Kidney epithelial cell (primary cell): Measurements from ENCODE around the gene ALG12. TPM values are rescaled to one million over a fixed set of nuclear protein-coding genes. Genes with fewer than 3 reads are reported as not detected.

Experiments
- DNase-seq: peaks from one replicate; pipeline ENCODE4 v3.0.0-alpha.2; 2010; ENCODE audit warnings: low read depth
- H3K27me3 ChIP-seq: 2 replicates; pipeline ENCODE4 v1.6.0; 2011; ENCODE audit warnings: low read length; ENCODE audit not compliant: control insufficient read depth, insufficient read depth
- H3K36me3 ChIP-seq: 2 replicates; pipeline ENCODE4 v1.5.1; 2011; ENCODE audit warnings: low read length; ENCODE audit not compliant: control insufficient read depth, insufficient read depth
- H3K4me3 ChIP-seq: 2 replicates; pipeline ENCODE4 v1.5.1; 2011; ENCODE audit warnings: low read depth, mild to moderate bottlenecking, control low read depth, low read length
- total RNA-seq: library from RNA; depleted of rRNA; stranded (reverse); fragments of >200 nt; gene quantifications from 2 replicates; pipeline ENCODE4 v1.2.3, GENCODE V29; 2015
- TF ChIP-seq, protein P1 (sequence below): IDR thresholded peaks from 2 replicates; pipeline ENCODE4 v1.5.1; 2011; ENCODE audit warnings: mild to moderate bottlenecking, moderate library complexity, low read length, control low read depth, inconsistent platforms; ENCODE audit not compliant: insufficient read depth, poor library complexity, severe bottlenecking

ALG12 gene
- total RNA-seq, 1 donor from 2014 or later: 24.3 TPM

DNA sequence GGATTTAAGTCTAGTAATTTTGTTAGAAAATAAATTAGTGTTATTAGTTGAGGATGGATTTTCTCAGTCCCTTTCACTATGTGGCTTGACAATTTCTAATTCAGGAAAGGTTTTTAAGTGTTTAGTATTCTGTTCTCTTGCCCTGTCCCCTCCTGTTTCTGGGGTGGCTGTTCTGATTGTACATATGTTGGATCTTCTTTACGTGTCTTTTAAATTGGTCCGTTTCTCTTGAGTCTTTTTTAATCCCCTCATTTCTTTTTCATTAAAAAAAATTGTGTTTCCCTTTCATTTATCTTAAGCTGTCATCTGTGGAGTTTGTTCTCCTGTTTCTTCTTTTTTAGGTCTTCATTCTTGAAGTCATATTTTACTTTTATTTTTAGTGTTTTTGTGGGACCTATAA is 52.1 kb downstream of the ALG12 start:
- Histone ChIP-seq H3K4me3 (no peak overlapping the region), H3K27me3 (no peaks in the 10 kb centered on the region), H3K36me3 (no peaks in the 10 kb centered on the region)
- DNase-seq: no peak
- TF ChIP-seq, protein P1, sequence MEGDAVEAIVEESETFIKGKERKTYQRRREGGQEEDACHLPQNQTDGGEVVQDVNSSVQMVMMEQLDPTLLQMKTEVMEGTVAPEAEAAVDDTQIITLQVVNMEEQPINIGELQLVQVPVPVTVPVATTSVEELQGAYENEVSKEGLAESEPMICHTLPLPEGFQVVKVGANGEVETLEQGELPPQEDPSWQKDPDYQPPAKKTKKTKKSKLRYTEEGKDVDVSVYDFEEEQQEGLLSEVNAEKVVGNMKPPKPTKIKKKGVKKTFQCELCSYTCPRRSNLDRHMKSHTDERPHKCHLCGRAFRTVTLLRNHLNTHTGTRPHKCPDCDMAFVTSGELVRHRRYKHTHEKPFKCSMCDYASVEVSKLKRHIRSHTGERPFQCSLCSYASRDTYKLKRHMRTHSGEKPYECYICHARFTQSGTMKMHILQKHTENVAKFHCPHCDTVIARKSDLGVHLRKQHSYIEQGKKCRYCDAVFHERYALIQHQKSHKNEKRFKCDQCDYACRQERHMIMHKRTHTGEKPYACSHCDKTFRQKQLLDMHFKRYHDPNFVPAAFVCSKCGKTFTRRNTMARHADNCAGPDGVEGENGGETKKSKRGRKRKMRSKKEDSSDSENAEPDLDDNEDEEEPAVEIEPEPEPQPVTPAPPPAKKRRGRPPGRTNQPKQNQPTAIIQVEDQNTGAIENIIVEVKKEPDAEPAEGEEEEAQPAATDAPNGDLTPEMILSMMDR: no peak

GRCh38 chr22:49865156-49865555 is 53.1 kb downstream of the ALG12 start:
- Histone ChIP-seq H3K27me3 (no peaks in the 10 kb centered on the region), H3K36me3 (no peaks in the 10 kb centered on the region), H3K4me3 (no peak overlapping the region)
- no peak for DNase-seq
- TF ChIP-seq, protein P1: no peak

DNA sequence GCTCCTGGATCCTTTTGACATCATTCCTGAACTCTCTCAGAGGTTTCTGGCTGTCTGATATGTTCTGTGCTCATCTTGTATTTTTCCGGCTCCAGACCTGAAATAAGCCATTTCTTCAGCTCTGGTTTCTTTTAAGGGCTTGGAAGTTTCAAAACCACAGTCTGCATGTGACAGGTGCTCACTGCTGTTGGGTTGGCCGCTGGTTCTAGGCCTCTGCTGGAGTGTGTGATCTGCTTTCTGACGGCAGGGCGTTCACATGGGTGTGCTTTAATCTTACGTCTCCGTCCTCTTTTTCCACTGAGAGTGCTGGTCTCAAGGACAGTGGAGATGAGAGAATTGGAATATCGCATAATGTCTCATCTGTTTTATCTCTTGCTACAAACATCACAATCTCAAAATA is 54.3 kb downstream of the ALG12 start:
- no peak for DNase-seq
- Histone ChIP-seq H3K27me3 (no peaks in the 10 kb centered on the region), H3K4me3 (no peak overlapping the region), H3K36me3 (no peaks in the 10 kb centered on the region)
- TF ChIP-seq, protein P1: no peak

- TF ChIP-seq, protein P1: no peak
- no peak for DNase-seq
- no peaks in the 10 kb centered on the region for H3K27me3 ChIP-seq
- no peak overlapping the region for H3K4me3 ChIP-seq
- no peaks in the 10 kb centered on the region for H3K36me3 ChIP-seq
Measured at GRCh38 chr22:49862496-49862776, 55.8 kb downstream of the ALG12 start.

DNA sequence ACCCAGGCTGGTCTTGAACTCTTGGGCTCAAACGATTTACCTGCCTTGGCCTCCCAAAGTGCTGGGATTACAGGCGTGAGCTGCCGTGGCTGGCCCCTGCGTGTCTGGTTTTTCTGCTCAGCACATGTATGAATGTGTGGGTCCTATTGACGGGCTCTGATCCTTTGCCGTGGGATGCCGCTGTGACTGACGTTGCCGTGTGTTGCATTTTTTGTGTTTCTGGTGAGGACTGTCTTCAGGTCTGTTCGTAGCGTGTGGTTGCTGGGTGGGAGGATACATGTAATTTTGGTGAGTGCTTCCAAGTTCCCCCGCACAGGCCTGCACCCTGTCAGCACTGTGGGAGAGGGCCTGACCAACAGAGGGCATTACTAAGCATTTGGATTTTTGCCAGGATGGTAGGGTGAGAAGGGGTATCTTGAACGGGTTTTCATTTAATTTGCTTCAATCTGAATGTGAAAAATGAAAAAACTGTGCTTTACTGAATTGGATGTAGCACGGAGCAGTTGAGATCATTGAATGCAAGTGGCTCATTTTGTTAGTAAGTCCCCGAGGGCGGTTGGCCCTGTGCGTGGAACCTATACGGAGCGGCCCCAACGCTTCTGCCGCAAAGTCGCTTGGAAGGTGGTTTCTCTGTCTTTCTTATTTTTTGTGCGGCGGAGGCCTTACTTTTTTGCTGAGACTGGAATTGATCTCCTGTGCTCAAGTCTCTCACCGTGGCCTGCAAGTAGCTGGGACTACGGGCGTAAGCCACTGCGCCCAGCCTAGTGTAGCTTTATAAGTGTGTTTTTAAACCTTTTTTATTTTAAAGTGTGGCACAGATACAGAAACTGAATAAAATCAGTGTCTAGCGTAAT is 56.4 kb downstream of the ALG12 start:
- no peak for DNase-seq
- H3K27me3 ChIP-seq: no peaks in the 10 kb centered on the region
- TF ChIP-seq, protein P1: peak; percentile 2
- H3K36me3 ChIP-seq: no peaks in the 10 kb centered on the region
- no peak overlapping the region for H3K4me3 ChIP-seq

- Histone ChIP-seq H3K36me3 (no peaks in the 10 kb centered on the region), H3K4me3 (no peak overlapping the region), H3K27me3 (no peaks in the 10 kb centered on the region)
- TF ChIP-seq, protein P1: no peak
- DNase-seq: no peak
Measured at GRCh38 chr22:49858827-49859226, 59.4 kb downstream of the ALG12 start.
